Tibial nerve (tissue), 4 donors: ENCODE measurements around the gene CLNK.

ENCODE experiments used
- CTCF ChIP-seq, 5 experiments: fragments of 200-600 bp in 3 of 5; fragments of 450-650 bp in 2 of 5; sonication (generic) in 3 of 5; IDR thresholded peaks; one replicate each; pipeline ENCODE4 v1.5.1; 2016 to 2019; ENCODE audit warnings: antibody characterized with exemption in 5 of 5, mild to moderate bottlenecking in 3 of 5, moderate library complexity in 2 of 5
- EP300 ChIP-seq, 2 donors: sonication (generic); formaldehyde crosslinking; IDR thresholded peaks; one replicate each; pipeline ENCODE4 v1.6.1; 2017; ENCODE audit warnings: antibody characterized with exemption in 2 of 2, mild to moderate bottlenecking in 1 of 2
- POLR2A ChIP-seq, 2 donors: fragments of 450-650 bp; IDR thresholded peaks; one replicate each; pipeline ENCODE4 v1.6.1; 2017; ENCODE audit warnings: antibody characterized with exemption in 2 of 2, mild to moderate bottlenecking in 2 of 2, moderate library complexity in 2 of 2

GRCh38 chr4:10590896-10591295, 93.7 kb downstream of the CLNK start:
- TF ChIP-seq EP300 (IDR thresholded peaks at IDR 0.05) (no peak), CTCF (IDR thresholded peaks at IDR 0.05) (no peak), POLR2A (IDR thresholded peaks at IDR 0.05) (no peak)
